ENCODE data around the gene GIMAP5.

GIMAP5 gene

GRCh38 chr7:150778014-150778737 is 41.0 kb downstream of the GIMAP5 start:
- no peak for DNase-seq

GRCh38 chr7:150778738-150779301 is 41.6 kb downstream of the GIMAP5 start:
- DNase-seq = peak; percentile 91

- no peak for DNase-seq
These were observed 43.1 kb downstream of the GIMAP5 start for GRCh38 chr7:150780292-150780691.

GRCh38 chr7:150781103-150781502 is 43.9 kb downstream of the GIMAP5 start:
- no peak for DNase-seq

- no peak for DNase-seq
These were observed 44.7 kb downstream of the GIMAP5 start for GRCh38 chr7:150781961-150782360.

GRCh38 chr7:150784120-150784736 is 47.0 kb downstream of the GIMAP5 start:
- no peak for DNase-seq

GRCh38 chr7:150784954-150785353 is 47.7 kb downstream of the GIMAP5 start:
- DNase-seq = no peak

GRCh38 chr7:150787321-150788281 is 50.4 kb downstream of the GIMAP5 start:
- no peak for DNase-seq

GRCh38 chr7:150788474-150789269 is 51.5 kb downstream of the GIMAP5 start:
- DNase-seq = no peak

GRCh38 chr7:150790416-150791075 is 53.3 kb downstream of the GIMAP5 start:
- no peak for DNase-seq

GRCh38 chr7:150791304-150791703 is 54.1 kb downstream of the GIMAP5 start:
- DNase-seq = no peak

GRCh38 chr7:150791746-150792452 is 54.7 kb downstream of the GIMAP5 start:
- no peak for DNase-seq
